Progenitor cell of endocrine pancreas (in vitro differentiated cells): ENCODE results near the gene ABAT. TPM values are rescaled to one million over a fixed set of nuclear protein-coding genes. Genes with fewer than 3 reads are reported as not detected.

Source experiments
- DNase-seq: peaks from one replicate; pipeline ENCODE4 v3.0.0; 2021; ENCODE audit warnings: low spot score; ENCODE audit not compliant: unreplicated experiment
- H3K27ac Mint-ChIP-seq: 2 replicates; pipeline ENCODE4 v1.8.0; 2021; ENCODE audit warnings: mild to moderate bottlenecking, moderate library complexity, mixed read lengths
- H3K27me3 Mint-ChIP-seq: 2 replicates; pipeline ENCODE4 v1.8.0; 2021; ENCODE audit warnings: mixed read lengths
- H3K36me3 Mint-ChIP-seq: 2 replicates; pipeline ENCODE4 v1.8.0; 2022; ENCODE audit warnings: mixed read lengths; ENCODE audit not compliant: insufficient read depth
- H3K4me1 Mint-ChIP-seq: 2 replicates; pipeline ENCODE4 v1.8.0; 2021; ENCODE audit warnings: low read depth, mixed read lengths
- H3K4me3 Mint-ChIP-seq: 2 replicates; pipeline ENCODE4 v1.8.0; 2021; ENCODE audit warnings: low read depth, mild to moderate bottlenecking, moderate library complexity, mixed read lengths
- H3K9me3 Mint-ChIP-seq: 2 replicates; pipeline ENCODE4 v1.8.0; 2021; ENCODE audit warnings: low read depth, mixed read lengths
- CTCF ChIP-seq: fragments of 200-600 bp; sonication (generic); IDR thresholded peaks from one replicate; pipeline ENCODE4 v1.5.0; 2021; ENCODE audit warnings: antibody characterized with exemption, mild to moderate bottlenecking; ENCODE audit not compliant: unreplicated experiment
- total RNA-seq: library from RNA; stranded (reverse); gene quantifications from 2 replicates; pipeline ENCODE4 v1.2.1, GENCODE V29; 2021

Gene ABAT
- total RNA-seq, 1 donor from 2014 or later: 24.7 TPM

GRCh38 chr16:8751481-8752311 lies 77.3 kb downstream of the ABAT start:
- no peak overlapping the region for H3K27ac Mint-ChIP-seq
- H3K36me3 Mint-ChIP-seq: peaks cover 5% of the 10 kb centered on the region

GRCh38 chr16:8752706-8753105 lies 78.3 kb downstream of the ABAT start:
- Mint-ChIP-seq H3K27ac (no peak overlapping the region), H3K27me3 (no peaks in the 10 kb centered on the region), H3K9me3 (no peaks in the 10 kb centered on the region), H3K4me3 (no peak overlapping the region), H3K36me3 (peaks cover 5% of the 10 kb centered on the region), H3K4me1 (peaks cover 2% of the 10 kb centered on the region)
- no peak for DNase-seq
- no peak for TF ChIP-seq CTCF

More at GRCh38 chr16:8751481-8752311, 77.3 kb downstream of the ABAT start:
- no peak for DNase-seq
- Mint-ChIP-seq H3K4me3 (no peak overlapping the region), H3K27me3 (no peaks in the 10 kb centered on the region), H3K4me1 (peaks cover 2% of the 10 kb centered on the region), H3K9me3 (no peaks in the 10 kb centered on the region)
- no peak for TF ChIP-seq CTCF

- Mint-ChIP-seq H3K4me3 (no peak overlapping the region), H3K9me3 (no peaks in the 10 kb centered on the region), H3K27ac (no peak overlapping the region), H3K4me1 (peaks cover 2% of the 10 kb centered on the region), H3K27me3 (no peaks in the 10 kb centered on the region), H3K36me3 (peaks cover 5% of the 10 kb centered on the region)
- TF ChIP-seq CTCF: no peak
- DNase-seq: no peak
Observed at GRCh38 chr16:8753416-8754054, 79.1 kb downstream of the ABAT start.

GRCh38 chr16:8756755-8757154 lies 82.3 kb downstream of the ABAT start:
- no peak overlapping the region for H3K27ac Mint-ChIP-seq
- no peak overlapping the region for H3K4me3 Mint-ChIP-seq
- no peak for DNase-seq
- H3K27me3 Mint-ChIP-seq: no peaks in the 10 kb centered on the region
- TF ChIP-seq CTCF: no peak
- H3K4me1 Mint-ChIP-seq: peaks cover 2% of the 10 kb centered on the region
- H3K36me3 Mint-ChIP-seq: peaks cover 5% of the 10 kb centered on the region
- H3K9me3 Mint-ChIP-seq: no peaks in the 10 kb centered on the region

- Mint-ChIP-seq H3K27ac (no peak overlapping the region), H3K9me3 (no peaks in the 10 kb centered on the region), H3K4me1 (peaks cover 2% of the 10 kb centered on the region), H3K27me3 (no peaks in the 10 kb centered on the region), H3K4me3 (no peak overlapping the region), H3K36me3 (peaks cover 8% of the 10 kb centered on the region)
- no peak for TF ChIP-seq CTCF
- no peak for DNase-seq
Observed at GRCh38 chr16:8758022-8758421, 83.6 kb downstream of the ABAT start.
